Endodermal cell (in vitro differentiated cells): ENCODE data around the gene YARS1. TPM values are rescaled to one million over a fixed set of nuclear protein-coding genes. Genes with fewer than 3 reads are reported as not detected.

Source experiments
- DNase-seq: peaks from one replicate; pipeline ENCODE4 v3.0.0-alpha.2; 2017
- H3K27ac ChIP-seq: 2 replicates; pipeline ENCODE4 v1.5.1; 2013; ENCODE audit warnings: mild to moderate bottlenecking, low read depth, low read length, moderate library complexity
- H3K27me3 ChIP-seq: 2 replicates; pipeline ENCODE4 v1.6.1; 2013; ENCODE audit warnings: mild to moderate bottlenecking, low read length, moderate library complexity; ENCODE audit not compliant: insufficient read depth, control insufficient read depth, poor library complexity, severe bottlenecking
- H3K36me3 ChIP-seq: 2 replicates; pipeline ENCODE4 v1.7.0; 2013; ENCODE audit warnings: mild to moderate bottlenecking, low read length, moderate library complexity; ENCODE audit not compliant: control insufficient read depth, insufficient read depth
- H3K4me1 ChIP-seq: one replicate; pipeline ENCODE4 v1.7.0; 2013; ENCODE audit warnings: low read length; ENCODE audit not compliant: control insufficient read depth, insufficient read depth
- H3K4me3 ChIP-seq: 2 replicates; pipeline ENCODE4 v1.5.1; 2013; ENCODE audit warnings: mild to moderate bottlenecking, low read length, moderate library complexity
- H3K9ac ChIP-seq: 2 replicates; pipeline ENCODE4 v1.6.1; 2013; ENCODE audit warnings: mild to moderate bottlenecking, low read length, moderate library complexity; ENCODE audit not compliant: poor library complexity, severe bottlenecking; ENCODE audit errors: extremely low read depth
- H3K9me3 ChIP-seq: 2 replicates; pipeline ENCODE4 v1.6.1; 2013; ENCODE audit warnings: mild to moderate bottlenecking, low read length, moderate library complexity; ENCODE audit not compliant: control insufficient read depth
- H3K27ac Mint-ChIP-seq: 2 replicates; pipeline ENCODE4 v1.8.0; 2020; ENCODE audit warnings: mixed read lengths
- H3K27me3 Mint-ChIP-seq: 2 replicates; pipeline ENCODE4 v1.8.0; 2021; ENCODE audit warnings: mild to moderate bottlenecking, mixed read lengths; ENCODE audit not compliant: insufficient read depth
- H3K36me3 Mint-ChIP-seq: 2 replicates; pipeline ENCODE4 v1.8.0; 2020; ENCODE audit warnings: low read depth, mixed read lengths
- H3K4me1 Mint-ChIP-seq: 2 replicates; pipeline ENCODE4 v1.8.0; 2020; ENCODE audit warnings: mixed read lengths
- H3K4me3 Mint-ChIP-seq: 2 replicates; pipeline ENCODE4 v1.8.0; 2020; ENCODE audit warnings: mild to moderate bottlenecking, moderate library complexity, mixed read lengths
- H3K9me3 Mint-ChIP-seq: 2 replicates; pipeline ENCODE4 v1.8.0; 2020; ENCODE audit warnings: mild to moderate bottlenecking, mixed read lengths
- WGBS, 2 experiments: methylation state at CpG; one replicate each; pipeline versions ENCODE4 v1.1.5 to v1.1.7; 2013; ENCODE audit warnings: missing lambda C conversion rate in 2 of 2, mixed read lengths in 1 of 2; ENCODE audit not compliant: insufficient coverage in 1 of 2, insufficient read length in 1 of 2; 5-methylcytosine and 5-hydroxymethylcytosine counted together
- total RNA-seq, 2 donors: library from RNA; stranded (reverse); fragmentation: NEBNext Ultra II Directional in 1 of 2; extraction: Animal tissue kit (Norgen Biotek cat#: 25700) in 1 of 2; gene quantifications; 2 replicates in 1 of 2; 3 replicates in 1 of 2; pipeline ENCODE4 v1.2.1, GENCODE V29; 2021
- TF ChIP-seq, protein P1 (sequence below): fragments of 200-600 bp; sonication (generic); conservative IDR thresholded peaks from 2 replicates; pipeline ENCODE4 v1.5.0; 2021; ENCODE audit warnings: antibody characterized with exemption, mild to moderate bottlenecking

YARS1 gene
- total RNA-seq, 2 donors from 2014 or later, result 141 to 154 TPM

DNA sequence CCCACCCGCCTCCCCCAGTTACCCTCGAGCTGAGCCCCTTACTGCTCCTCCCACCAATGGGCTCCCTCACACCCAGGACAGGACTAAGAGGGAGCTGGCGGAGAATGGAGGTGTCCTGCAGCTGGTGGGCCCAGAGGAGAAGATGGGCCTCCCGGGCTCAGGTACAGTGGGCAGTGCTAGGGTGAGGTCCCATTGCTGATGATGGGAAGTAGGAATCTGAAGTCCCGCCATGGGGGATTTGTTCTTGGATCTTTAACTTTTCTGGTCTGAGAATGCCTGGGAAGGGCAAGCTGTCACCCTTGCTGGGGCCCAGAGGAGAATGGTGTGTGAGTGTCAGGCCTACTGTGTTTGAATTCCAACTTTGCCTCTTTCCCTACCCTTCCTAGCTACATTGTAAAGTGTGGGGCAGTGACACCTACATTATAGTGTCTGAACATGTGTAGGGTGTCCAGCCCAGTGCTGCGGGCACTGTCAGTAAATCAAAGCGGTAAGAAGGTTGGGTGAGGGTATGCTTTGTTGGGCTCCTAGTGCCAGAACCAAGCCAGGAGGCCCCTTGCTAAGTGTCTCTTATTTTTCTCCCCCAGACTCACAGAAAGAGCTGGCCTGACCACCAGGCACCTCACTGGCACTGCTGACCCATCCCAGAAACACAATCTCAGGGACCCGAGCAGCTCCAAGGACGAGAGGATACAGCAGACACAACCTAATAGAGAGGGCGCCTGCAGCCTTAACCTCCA lies 44.7 kb downstream of the YARS1 start:
- no peak overlapping the region for H3K27ac ChIP-seq
- 89% methylated on average over 4 to 10 of the region's 10 CpGs for WGBS, 2 experiments
- DNase-seq, result no peak
- no peaks in the 10 kb centered on the region for H3K9me3 ChIP-seq
- TF ChIP-seq, protein P1, sequence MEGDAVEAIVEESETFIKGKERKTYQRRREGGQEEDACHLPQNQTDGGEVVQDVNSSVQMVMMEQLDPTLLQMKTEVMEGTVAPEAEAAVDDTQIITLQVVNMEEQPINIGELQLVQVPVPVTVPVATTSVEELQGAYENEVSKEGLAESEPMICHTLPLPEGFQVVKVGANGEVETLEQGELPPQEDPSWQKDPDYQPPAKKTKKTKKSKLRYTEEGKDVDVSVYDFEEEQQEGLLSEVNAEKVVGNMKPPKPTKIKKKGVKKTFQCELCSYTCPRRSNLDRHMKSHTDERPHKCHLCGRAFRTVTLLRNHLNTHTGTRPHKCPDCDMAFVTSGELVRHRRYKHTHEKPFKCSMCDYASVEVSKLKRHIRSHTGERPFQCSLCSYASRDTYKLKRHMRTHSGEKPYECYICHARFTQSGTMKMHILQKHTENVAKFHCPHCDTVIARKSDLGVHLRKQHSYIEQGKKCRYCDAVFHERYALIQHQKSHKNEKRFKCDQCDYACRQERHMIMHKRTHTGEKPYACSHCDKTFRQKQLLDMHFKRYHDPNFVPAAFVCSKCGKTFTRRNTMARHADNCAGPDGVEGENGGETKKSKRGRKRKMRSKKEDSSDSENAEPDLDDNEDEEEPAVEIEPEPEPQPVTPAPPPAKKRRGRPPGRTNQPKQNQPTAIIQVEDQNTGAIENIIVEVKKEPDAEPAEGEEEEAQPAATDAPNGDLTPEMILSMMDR, result no peak
- H3K9ac ChIP-seq, result no peak overlapping the region
- H3K4me1 ChIP-seq, result peaks cover 16% of the 10 kb centered on the region
- Mint-ChIP-seq H3K27me3 (no peaks in the 10 kb centered on the region), H3K9me3 (no peaks in the 10 kb centered on the region), H3K27ac (no peak overlapping the region), H3K36me3 (peaks cover 51% of the 10 kb centered on the region), H3K4me1 (peaks cover 24% of the 10 kb centered on the region), H3K4me3 (no peak overlapping the region)
- H3K36me3 ChIP-seq, result peaks cover 73% of the 10 kb centered on the region
- H3K27me3 ChIP-seq, result no peaks in the 10 kb centered on the region
- H3K4me3 ChIP-seq, result no peak overlapping the region

DNA sequence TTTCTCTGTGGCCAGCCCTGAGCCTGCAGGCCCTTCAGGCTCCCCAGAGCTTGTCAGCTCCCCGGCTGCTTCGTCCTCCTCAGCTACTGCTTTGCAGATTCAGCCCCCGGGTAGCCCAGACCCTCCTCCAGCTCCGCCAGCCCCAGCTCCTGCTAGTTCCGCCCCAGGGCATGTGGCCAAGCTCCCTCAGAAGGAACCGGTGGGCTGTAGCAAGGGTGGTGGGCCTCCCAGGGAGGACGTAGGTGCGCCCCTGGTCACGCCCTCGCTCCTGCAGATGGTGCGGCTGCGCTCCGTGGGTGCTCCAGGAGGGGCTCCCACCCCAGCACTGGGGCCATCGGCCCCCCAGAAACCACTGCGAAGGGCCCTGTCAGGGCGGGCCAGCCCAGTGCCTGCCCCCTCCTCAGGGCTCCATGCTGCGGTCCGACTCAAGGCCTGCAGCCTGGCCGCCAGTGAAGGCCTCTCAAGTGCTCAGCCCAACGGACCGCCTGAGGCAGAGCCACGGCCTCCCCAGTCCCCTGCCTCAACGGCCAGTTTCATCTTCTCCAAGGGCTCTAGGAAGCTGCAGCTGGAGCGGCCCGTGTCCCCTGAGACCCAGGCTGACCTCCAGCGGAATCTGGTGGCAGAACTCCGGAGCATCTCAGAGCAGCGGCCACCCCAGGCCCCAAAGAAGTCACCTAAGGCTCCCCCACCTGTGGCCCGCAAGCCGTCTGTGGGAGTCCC lies 45.4 kb downstream of the YARS1 start:
- no peak overlapping the region for H3K4me3 Mint-ChIP-seq
- Histone ChIP-seq H3K27me3 (no peaks in the 10 kb centered on the region), H3K36me3 (peaks cover 66% of the 10 kb centered on the region), H3K9me3 (no peaks in the 10 kb centered on the region), H3K4me1 (peaks cover 20% of the 10 kb centered on the region), H3K4me3 (no peak overlapping the region), H3K9ac (no peak overlapping the region), H3K27ac (no peak overlapping the region)
- no peak overlapping the region for H3K27ac Mint-ChIP-seq
- no peaks in the 10 kb centered on the region for H3K27me3 Mint-ChIP-seq
- peak; percentile 64 for DNase-seq
- H3K9me3 Mint-ChIP-seq, result no peaks in the 10 kb centered on the region
- 93 to 95% methylated on average over 13 to 30 of the region's 30 CpGs for WGBS, 2 experiments
- TF ChIP-seq, protein P1, result no peak
- peaks cover 50% of the 10 kb centered on the region for H3K36me3 Mint-ChIP-seq
- H3K4me1 Mint-ChIP-seq, result peaks cover 29% of the 10 kb centered on the region

DNA sequence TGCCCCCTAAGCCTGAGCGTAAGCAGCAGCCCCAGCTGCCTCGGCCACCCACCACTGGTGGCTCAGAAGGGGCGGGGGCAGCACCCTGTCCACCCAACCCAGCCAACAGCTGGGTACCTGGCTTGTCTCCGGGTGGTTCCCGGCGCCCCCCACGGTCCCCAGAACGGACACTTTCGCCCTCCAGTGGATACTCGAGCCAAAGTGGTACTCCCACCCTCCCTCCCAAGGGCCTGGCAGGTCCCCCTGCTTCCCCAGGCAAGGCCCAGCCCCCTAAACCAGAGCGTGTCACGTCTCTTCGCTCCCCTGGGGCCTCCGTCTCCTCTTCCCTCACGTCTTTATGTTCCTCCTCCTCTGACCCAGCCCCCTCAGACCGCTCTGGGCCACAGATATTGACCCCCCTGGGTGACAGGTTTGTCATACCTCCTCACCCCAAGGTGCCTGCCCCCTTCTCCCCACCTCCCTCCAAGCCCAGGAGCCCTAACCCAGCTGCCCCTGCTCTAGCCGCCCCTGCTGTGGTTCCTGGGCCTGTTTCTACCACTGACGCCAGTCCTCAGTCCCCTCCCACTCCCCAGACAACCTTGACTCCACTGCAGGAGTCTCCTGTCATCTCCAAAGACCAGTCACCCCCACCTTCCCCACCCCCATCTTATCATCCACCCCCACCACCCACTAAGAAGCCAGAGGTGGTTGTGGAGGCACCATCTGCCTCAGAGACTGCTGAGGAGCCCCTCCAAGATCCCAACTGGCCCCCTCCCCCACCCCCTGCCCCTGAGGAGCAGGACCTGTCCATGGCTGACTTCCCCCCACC lies 46.2 kb downstream of the YARS1 start:
- TF ChIP-seq, protein P1, result no peak
- peaks cover 42% of the 10 kb centered on the region for H3K36me3 Mint-ChIP-seq
- no peaks in the 10 kb centered on the region for H3K9me3 Mint-ChIP-seq
- H3K27me3 ChIP-seq, result no peaks in the 10 kb centered on the region
- no peak overlapping the region for H3K4me3 Mint-ChIP-seq
- H3K4me1 Mint-ChIP-seq, result peaks cover 37% of the 10 kb centered on the region
- no peak overlapping the region for H3K27ac Mint-ChIP-seq
- no peaks in the 10 kb centered on the region for H3K27me3 Mint-ChIP-seq
- H3K4me3 ChIP-seq, result no peak overlapping the region
- no peaks in the 10 kb centered on the region for H3K9me3 ChIP-seq
- H3K36me3 ChIP-seq, result peaks cover 58% of the 10 kb centered on the region
- 86 to 87% methylated on average over 11 to 18 of the region's 18 CpGs for WGBS, 2 experiments
- no peak overlapping the region for H3K9ac ChIP-seq
- no peak overlapping the region for H3K27ac ChIP-seq
- no peak for DNase-seq
- peaks cover 28% of the 10 kb centered on the region for H3K4me1 ChIP-seq
